Vagina (tissue), 2 donors: ENCODE measurements around the gene PRKAR1B. TPM values are rescaled to one million over a fixed set of nuclear protein-coding genes. Genes with fewer than 3 reads are reported as not detected.

Experiments used
- DNase-seq, 2 donors: peaks; one replicate each; pipeline ENCODE4 v3.0.0-alpha.2; 2017; ENCODE audit errors: extremely low spot score in 2 of 2
- H3K27ac ChIP-seq: fragments of 200-600 bp; sonication (generic); one replicate; pipeline ENCODE4 v1.5.1; 2019
- H3K27me3 ChIP-seq: fragments of 200-600 bp; sonication (generic); one replicate; pipeline ENCODE4 v1.5.1; 2019
- H3K36me3 ChIP-seq, 2 donors: fragments of 200-600 bp; sonication (generic); one replicate each; pipeline ENCODE4 v1.5.1; 2017 to 2019
- H3K4me1 ChIP-seq: fragments of 200-600 bp; sonication (generic); one replicate; pipeline ENCODE4 v1.5.1; 2019
- H3K4me3 ChIP-seq, 2 donors: fragments of 200-600 bp; sonication (generic); 1 replicate in 1 of 2; 2 replicates in 1 of 2; pipeline ENCODE4 v1.5.1; 2016 to 2019
- H3K9me3 ChIP-seq: fragments of 200-600 bp; sonication (generic); one replicate; pipeline ENCODE4 v1.5.1; 2019
- CTCF ChIP-seq, 3 experiments: fragments of 450-650 bp in 2 of 3; fragments of 200-600 bp in 1 of 3; sonication (generic) in 1 of 3; IDR thresholded peaks; one replicate each; pipeline ENCODE4 v1.5.1; 2017 to 2019; ENCODE audit warnings: antibody characterized with exemption in 3 of 3, mild to moderate bottlenecking in 2 of 3, moderate library complexity in 2 of 3
- POLR2A ChIP-seq, 2 donors: fragments of 450-650 bp; IDR thresholded peaks; one replicate each; pipeline ENCODE4 v1.6.1; 2017; ENCODE audit warnings: antibody characterized with exemption in 2 of 2, mild to moderate bottlenecking in 2 of 2, moderate library complexity in 2 of 2
- POLR2AphosphoS5 ChIP-seq, 2 donors: sonication (generic); formaldehyde crosslinking; IDR thresholded peaks; one replicate each; pipeline ENCODE4 v1.9.0; 2017; ENCODE audit warnings: antibody characterized with exemption in 2 of 2, mild to moderate bottlenecking in 2 of 2, low read depth in 1 of 2; ENCODE audit not compliant: insufficient read depth in 1 of 2
- intact Hi-C: fragments of 100-400 bp; cut with DNase I; formaldehyde crosslinking; loops from one replicate; pipeline ENCODE4 v1.15.1; 2023
- total RNA-seq: library from RNA; depleted of rRNA; stranded (reverse); fragments of >200 nt; gene quantifications from one replicate; pipeline ENCODE4 v1.2.3, GENCODE V29; 2016

The PRKAR1B gene
- total RNA-seq, 1 donor from 2014 or later = 31.4 TPM

GRCh38 chr7:584820-585219 is 142.3 kb downstream of the PRKAR1B start:
- Histone ChIP-seq H3K4me1 (no peaks in the 10 kb centered on the region), H3K9me3 (no peaks in the 10 kb centered on the region), H3K4me3 (no peak overlapping the region), H3K27ac (no peak overlapping the region), H3K27me3 (no peaks in the 10 kb centered on the region), H3K36me3 (no peaks in the 10 kb centered on the region)
- TF ChIP-seq POLR2A (IDR thresholded peaks at IDR 0.05) = no peak
- TF ChIP-seq POLR2AphosphoS5 (IDR thresholded peaks at IDR 0.05; ENCODE audit: insufficient read depth in 1 of 2, low read depth in 1 of 2) = no peak
- TF ChIP-seq CTCF (IDR thresholded peaks at IDR 0.05) = no peak
- intact Hi-C loops = no loop called here
- DNase-seq = no peak

GRCh38 chr7:584122-584465 is 143.0 kb downstream of the PRKAR1B start:
- no peaks in the 10 kb centered on the region for H3K4me1 ChIP-seq
- no peak for TF ChIP-seq POLR2A (IDR thresholded peaks at IDR 0.05)
- no peak for TF ChIP-seq CTCF (IDR thresholded peaks at IDR 0.05)
- TF ChIP-seq POLR2AphosphoS5 (IDR thresholded peaks at IDR 0.05; ENCODE audit: insufficient read depth in 1 of 2, low read depth in 1 of 2) = no peak
- H3K4me3 ChIP-seq = no peak overlapping the region
- no peak for DNase-seq
- no peak overlapping the region for H3K27ac ChIP-seq
- H3K36me3 ChIP-seq = no peaks in the 10 kb centered on the region
- intact Hi-C loops = no loop called here
- H3K27me3 ChIP-seq = no peaks in the 10 kb centered on the region
- no peaks in the 10 kb centered on the region for H3K9me3 ChIP-seq

GRCh38 chr7:583410-584121 is 143.5 kb downstream of the PRKAR1B start:
- TF ChIP-seq POLR2A (IDR thresholded peaks at IDR 0.05) = no peak
- no peaks in the 10 kb centered on the region for H3K27me3 ChIP-seq
- no peak overlapping the region for H3K4me3 ChIP-seq
- DNase-seq = no peak
- no peaks in the 10 kb centered on the region for H3K4me1 ChIP-seq
- intact Hi-C loops = no loop called here
- H3K36me3 ChIP-seq = no peaks in the 10 kb centered on the region
- H3K9me3 ChIP-seq = no peaks in the 10 kb centered on the region
- no peak overlapping the region for H3K27ac ChIP-seq

- H3K4me1 ChIP-seq = no peaks in the 10 kb centered on the region
- no peak for DNase-seq
- intact Hi-C loops = no loop called here
- no peak overlapping the region for H3K4me3 ChIP-seq
- no peak for TF ChIP-seq POLR2A (IDR thresholded peaks at IDR 0.05)
- TF ChIP-seq POLR2AphosphoS5 (IDR thresholded peaks at IDR 0.05; ENCODE audit: insufficient read depth in 1 of 2, low read depth in 1 of 2) = no peak
- no peak for TF ChIP-seq CTCF (IDR thresholded peaks at IDR 0.05)
- H3K36me3 ChIP-seq = no peaks in the 10 kb centered on the region
- H3K9me3 ChIP-seq = no peaks in the 10 kb centered on the region
- H3K27ac ChIP-seq = no peak overlapping the region
- H3K27me3 ChIP-seq = no peaks in the 10 kb centered on the region
Measured at GRCh38 chr7:582931-583330, 144.2 kb downstream of the PRKAR1B start.

- TF ChIP-seq POLR2AphosphoS5 (IDR thresholded peaks at IDR 0.05; ENCODE audit: insufficient read depth in 1 of 2, low read depth in 1 of 2) (no peak), POLR2A (IDR thresholded peaks at IDR 0.05) (no peak), CTCF (IDR thresholded peaks at IDR 0.05) (no peak)
- H3K27me3 ChIP-seq = no peaks in the 10 kb centered on the region
- H3K36me3 ChIP-seq = no peaks in the 10 kb centered on the region
- intact Hi-C loops = no loop called here
- no peaks in the 10 kb centered on the region for H3K9me3 ChIP-seq
- no peak overlapping the region for H3K4me3 ChIP-seq
- no peak overlapping the region for H3K27ac ChIP-seq
- no peak for DNase-seq
- no peaks in the 10 kb centered on the region for H3K4me1 ChIP-seq
Measured at GRCh38 chr7:582081-582835, 144.8 kb downstream of the PRKAR1B start.
